ENCODE data around the gene RDH5.

RDH5 gene

GRCh38 chr12:55696796-55697462 is 23.3 kb upstream of the RDH5 start:
- DNase-seq = no peak

- no peak for DNase-seq
These were observed 22.5 kb upstream of the RDH5 start for GRCh38 chr12:55697686-55698085.

- DNase-seq = no peak
These were observed 21.8 kb upstream of the RDH5 start for GRCh38 chr12:55698241-55698955.

- no peak for DNase-seq
These were observed 21.2 kb upstream of the RDH5 start for GRCh38 chr12:55698965-55699364.

GRCh38 chr12:55699471-55700055 is 20.6 kb upstream of the RDH5 start:
- DNase-seq = no peak

GRCh38 chr12:55700255-55701018 is 19.8 kb upstream of the RDH5 start:
- peak; percentile 31 for DNase-seq

- DNase-seq = no peak
These were observed 17.3 kb upstream of the RDH5 start for GRCh38 chr12:55702861-55703260.

- DNase-seq = no peak
These were observed 16.9 kb upstream of the RDH5 start for GRCh38 chr12:55703288-55703687.

GRCh38 chr12:55703901-55704761 is 16.1 kb upstream of the RDH5 start:
- peak; percentile 18 for DNase-seq

GRCh38 chr12:55704824-55705718 is 15.1 kb upstream of the RDH5 start:
- DNase-seq = no peak

- DNase-seq = no peak
These were observed 14.3 kb upstream of the RDH5 start for GRCh38 chr12:55705782-55706402.

- DNase-seq = no peak
These were observed 13.5 kb upstream of the RDH5 start for GRCh38 chr12:55706568-55707218.

- no peak for DNase-seq
These were observed 12.9 kb upstream of the RDH5 start for GRCh38 chr12:55707219-55707671.

- peak; percentile 43 for DNase-seq
These were observed 12.1 kb upstream of the RDH5 start, which contains the start of gene ITGA7 for GRCh38 chr12:55707841-55708694. Gene ITGA7 (minus strand): TSS chr12:55707904. CDS start chr12:55707682, 222 bp downstream.

GRCh38 chr12:55708695-55709233 is 11.4 kb upstream of the RDH5 start:
- no peak for DNase-seq

GRCh38 chr12:55711786-55712553 is 8.2 kb upstream of the RDH5 start:
- no peak for DNase-seq

GRCh38 chr12:55712700-55713415 is 7.3 kb upstream of the RDH5 start:
- no peak for DNase-seq
